IMR-90 (cell line): ENCODE measurements around the gene CLEC2D. TPM values are rescaled to one million over a fixed set of nuclear protein-coding genes. Genes with fewer than 3 reads are reported as not detected.

Source experiments
- ATAC-seq: fragments of 200-7000 bp; cut with Tn5 transposase; 2 replicates; pipeline ENCODE4 v1.9.1; 2020; ENCODE audit warnings: low read depth, mild to moderate bottlenecking, moderate library complexity
- BruUV-seq: library from RNA; stranded (reverse); fragments of 400-500 nt; replicated peaks from 2 replicates; lab custom pipeline; 2021; lab: Mats Ljungman, UMichigan
- CTCF ChIA-PET: fragments of 300-600 bp; formaldehyde crosslinking; extraction: SDS; loops from one replicate; lab custom pipeline; 2021; ENCODE audit warnings: antibody characterized with exemption; lab: Yijun Ruan, JAX
- POLR2A ChIA-PET: fragments of 300-600 bp; sonication (Branson Sonifier 250); formaldehyde crosslinking; loops from one replicate; lab custom pipeline; 2022; ENCODE audit warnings: antibody characterized with exemption; ENCODE audit not compliant: unreplicated experiment; lab: Charles Lee
- DNase-seq: peaks from one replicate; pipeline ENCODE4 v3.0.0; 2013
- H2AFZ ChIP-seq: replicated peaks from 2 replicates; pipeline ENCODE3; 2013; ENCODE audit warnings: low read length, mild to moderate bottlenecking; ENCODE audit not compliant: poor library complexity
- H2AK5ac ChIP-seq: 2 replicates; pipeline ENCODE4 v1.6.1; 2013; ENCODE audit warnings: low read depth, low read length, inconsistent platforms
- H2AK9ac ChIP-seq: replicated peaks from 2 replicates; pipeline ENCODE3; 2013; ENCODE audit warnings: mild to moderate bottlenecking, low read depth, low read length, moderate library complexity; ENCODE audit not compliant: poor library complexity
- H2BK120ac ChIP-seq: 2 replicates; pipeline ENCODE4 v1.6.1; 2013; ENCODE audit warnings: low read depth, low read length, inconsistent platforms
- H2BK15ac ChIP-seq: 3 replicates; pipeline ENCODE4 v1.6.1; 2013; ENCODE audit warnings: low read depth, low read length, inconsistent platforms
- H2BK20ac ChIP-seq: 2 replicates; pipeline ENCODE4 v1.6.1; 2013; ENCODE audit warnings: low read depth, mild to moderate bottlenecking, inconsistent platforms, low read length, moderate library complexity
- H2BK5ac ChIP-seq: 2 replicates; pipeline ENCODE4 v1.6.1; 2013; ENCODE audit warnings: mild to moderate bottlenecking, low read depth, low read length, inconsistent platforms; ENCODE audit not compliant: poor library complexity, severe bottlenecking
- H3K14ac ChIP-seq: replicated peaks from 2 replicates; pipeline ENCODE4 v1.6.1; 2013; ENCODE audit warnings: low read depth, low read length, inconsistent platforms
- H3K18ac ChIP-seq: 2 replicates; pipeline ENCODE4 v1.6.1; 2013; ENCODE audit warnings: low read depth, low read length, control low read depth
- H3K23ac ChIP-seq: 2 replicates; pipeline ENCODE4 v1.6.1; 2013; ENCODE audit warnings: low read depth, low read length, inconsistent platforms
- H3K27ac ChIP-seq: 2 replicates; pipeline ENCODE4 v1.5.1; 2013; ENCODE audit warnings: mild to moderate bottlenecking, control low read depth, low read length; ENCODE audit not compliant: insufficient read depth
- H3K27me3 ChIP-seq: 2 replicates; pipeline ENCODE4 v1.6.1; 2013; ENCODE audit warnings: low read length; ENCODE audit not compliant: control insufficient read depth, insufficient read depth
- H3K36me3 ChIP-seq: 2 replicates; pipeline ENCODE4 v1.6.1; 2013; ENCODE audit warnings: low read length, mixed read lengths; ENCODE audit not compliant: control insufficient read depth, insufficient read depth
- H3K4ac ChIP-seq: 2 replicates; pipeline ENCODE4 v1.6.1; 2013; ENCODE audit warnings: low read depth, low read length, inconsistent platforms
- H3K4me1 ChIP-seq: 2 replicates; pipeline ENCODE4 v1.6.1; 2013; ENCODE audit warnings: low read length, mixed read lengths; ENCODE audit not compliant: control insufficient read depth, insufficient read depth
- H3K4me2 ChIP-seq: 2 replicates; pipeline ENCODE4 v1.6.1; 2013; ENCODE audit warnings: low read depth, mild to moderate bottlenecking, control low read depth, low read length, moderate library complexity
- H3K4me3 ChIP-seq: 2 replicates; pipeline ENCODE4 v1.5.1; 2013; ENCODE audit warnings: low read depth, mild to moderate bottlenecking, control low read depth, low read length, moderate library complexity; ENCODE audit not compliant: insufficient read depth
- H3K56ac ChIP-seq: 2 replicates; pipeline ENCODE4 v1.6.1; 2013; ENCODE audit warnings: low read length, inconsistent platforms; ENCODE audit not compliant: insufficient read depth; ENCODE audit errors: extremely low read depth
- H3K79me1 ChIP-seq, 2 experiments: 2 replicates each; pipeline ENCODE4 v1.6.1; 2013; ENCODE audit warnings: low read length in 2 of 2, inconsistent platforms in 1 of 2, low read depth in 1 of 2
- H3K9ac ChIP-seq: 2 replicates; pipeline ENCODE4 v1.6.1; 2013; ENCODE audit warnings: low read depth, low read length, control low read depth
- H3K9me1 ChIP-seq: 2 replicates; pipeline ENCODE4 v1.6.1; 2013; ENCODE audit warnings: low read length, inconsistent platforms; ENCODE audit not compliant: insufficient read depth
- H3K9me3 ChIP-seq: 2 replicates; pipeline ENCODE4 v1.6.1; 2013; ENCODE audit warnings: low read length; ENCODE audit not compliant: control insufficient read depth, insufficient read depth
- H4K20me1 ChIP-seq: 2 replicates; pipeline ENCODE4 v1.6.1; 2013; ENCODE audit warnings: low read length, inconsistent platforms; ENCODE audit not compliant: insufficient read depth
- H4K5ac ChIP-seq: 2 replicates; pipeline ENCODE4 v1.6.1; 2013; ENCODE audit warnings: mild to moderate bottlenecking, low read depth, low read length, control low read depth
- H4K8ac ChIP-seq, 2 experiments: 2 replicates each; pipeline ENCODE4 v1.6.1; 2013; ENCODE audit warnings: low read depth in 2 of 2, low read length in 2 of 2, control low read depth in 1 of 2, inconsistent platforms in 1 of 2
- H4K91ac ChIP-seq: 2 replicates; pipeline ENCODE4 v1.6.1; 2013; ENCODE audit warnings: low read depth, low read length, inconsistent platforms; ENCODE audit not compliant: insufficient read depth
- BHLHE40 ChIP-seq: fragments of 150-350 bp; IDR thresholded peaks from 2 replicates; pipeline ENCODE4 v1.6.1; 2016; ENCODE audit warnings: mild to moderate bottlenecking, low read depth, low read length
- CEBPB ChIP-seq: IDR thresholded peaks from 2 replicates; pipeline ENCODE4 v1.6.1; 2012; ENCODE audit warnings: low read depth, low read length, improper control_type of control experiment
- CHD1 ChIP-seq: IDR thresholded peaks from 2 replicates; pipeline ENCODE4 v1.6.1; 2012; ENCODE audit warnings: low read depth, low read length, improper control_type of control experiment
- ELK1 ChIP-seq: fragments of 150-350 bp; IDR thresholded peaks from 2 replicates; pipeline ENCODE4 v1.6.1; 2016; ENCODE audit warnings: low read depth, mild to moderate bottlenecking, low read length, moderate library complexity, borderline replicate concordance
- FOS ChIP-seq: fragments of 150-350 bp; IDR thresholded peaks from 2 replicates; pipeline ENCODE4 v1.6.1; 2016; ENCODE audit warnings: low read depth, low read length
- MAFK ChIP-seq: IDR thresholded peaks from 2 replicates; pipeline ENCODE4 v1.6.1; 2012; ENCODE audit warnings: low read depth, low read length, improper control_type of control experiment
- MAZ ChIP-seq: IDR thresholded peaks from 2 replicates; pipeline ENCODE4 v1.6.1; 2012; ENCODE audit warnings: low read depth, mild to moderate bottlenecking, low read length, improper control_type of control experiment, moderate library complexity, borderline replicate concordance
- MXI1 ChIP-seq: IDR thresholded peaks from 2 replicates; pipeline ENCODE4 v1.6.1; 2012; ENCODE audit warnings: low read depth, mild to moderate bottlenecking, low read length, moderate library complexity, borderline replicate concordance
- NFE2L2 ChIP-seq: fragments of 150-350 bp; IDR thresholded peaks from 2 replicates; pipeline ENCODE4 v1.6.1; 2016; ENCODE audit warnings: low read depth, mild to moderate bottlenecking, low read length
- POLR2A ChIP-seq: IDR thresholded peaks from 2 replicates; pipeline ENCODE4 v1.6.1; 2012; ENCODE audit warnings: mild to moderate bottlenecking, low read depth, low read length
- RAD21 ChIP-seq: IDR thresholded peaks from 2 replicates; pipeline ENCODE4 v1.6.1; 2012; ENCODE audit warnings: low read length, improper control_type of control experiment
- RFX5 ChIP-seq: IDR thresholded peaks from 2 replicates; pipeline ENCODE4 v1.8.0; 2012; ENCODE audit warnings: low read depth, mild to moderate bottlenecking, low read length, moderate library complexity
- SMC3 ChIP-seq: fragments of 150-350 bp; IDR thresholded peaks from 2 replicates; pipeline ENCODE4 v1.6.1; 2016; ENCODE audit warnings: low read depth, mild to moderate bottlenecking, antibody characterized with exemption, low read length, moderate library complexity
- USF2 ChIP-seq: fragments of 150-350 bp; IDR thresholded peaks from 2 replicates; pipeline ENCODE4 v1.6.1; 2017; ENCODE audit warnings: mild to moderate bottlenecking, antibody characterized with exemption, low read length, low read depth
- WGBS, 2 experiments: methylation state at CpG; one replicate each; pipeline versions ENCODE4 v1.1.5 to v1.1.7; 2013; ENCODE audit warnings: missing lambda C conversion rate in 2 of 2; ENCODE audit not compliant: insufficient read length in 1 of 2; ENCODE audit errors: extremely low coverage in 2 of 2; 5-methylcytosine and 5-hydroxymethylcytosine counted together
- dilution Hi-C: fragments of 300-500 bp; cut with HindIII; formaldehyde crosslinking; loops from one replicate; pipeline ENCODE4 v1.14.3; 2018; ENCODE audit warnings: low sequenced_read_pairs; ENCODE audit not compliant: unreplicated experiment
- in situ Hi-C: fragments of 300-500 bp; cut with MboI; formaldehyde crosslinking; loops from 3 replicates; pipeline ENCODE4 v1.14.3; 2019; ENCODE audit warnings: low sequenced_read_pairs, inconsistent platforms, mixed read lengths
- intact Hi-C: fragments of 100-400 bp; cut with micrococcal nuclease; formaldehyde crosslinking; loops from 2 replicates; pipeline ENCODE4 v1.10.0; 2022
- polyA plus RNA-seq, 3 experiments: library from polyadenylated mRNA; depleted of rRNA; stranded (reverse); fragments of >200 nt; gene quantifications; 2 replicates each; pipeline ENCODE4 v1.2.3, GENCODE V29; 2012; ENCODE audit warnings: low replicate concordance in 1 of 3
- total RNA-seq: library from RNA; depleted of rRNA; stranded (reverse); fragments of >200 nt; gene quantifications from 2 replicates; pipeline ENCODE4 v1.2.3, GENCODE V29; 2012

Gene CLEC2D
- total and polyA plus RNA-seq, 2 of the 4 experiments (the other 2 are of a cell fraction): 0.72 to 1.2 TPM

GRCh38 chr12:9685915-9686314 is 16.4 kb downstream of the CLEC2D start:
- Histone ChIP-seq H4K91ac (no peak overlapping the region), H2BK5ac (no peak overlapping the region), H3K23ac (no peak overlapping the region), H3K9me3 (no peaks in the 10 kb centered on the region), H2BK120ac (no peak overlapping the region), H3K79me1 (no peaks in the 10 kb centered on the region), H3K4ac (no peak overlapping the region), H3K9me1 (no peaks in the 10 kb centered on the region), H4K8ac (no peak overlapping the region), H4K5ac (no peak overlapping the region), H4K20me1 (no peaks in the 10 kb centered on the region), H2AK5ac (no peak overlapping the region), H3K36me3 (peaks cover 3% of the 10 kb centered on the region; the same call in 1 of the 2 replicates), H3K27me3 (no peaks in the 10 kb centered on the region), H3K14ac (no peak overlapping the region), H3K56ac (no peak overlapping the region), H2BK20ac (no peak overlapping the region), H2AK9ac (no peak overlapping the region), H2BK15ac (no peak overlapping the region), H3K18ac (no peak overlapping the region), H3K4me3 (no peak overlapping the region), H3K4me2 (no peak overlapping the region), H2AFZ (no peak overlapping the region), H3K27ac (no peak overlapping the region), H3K4me1 (no peaks in the 10 kb centered on the region), H3K9ac (no peak overlapping the region)
- dilution Hi-C loops (no loop called here), in situ Hi-C loops (no loop called here), intact Hi-C loops (no loop called here)
- ATAC-seq (no peak), DNase-seq (no peak)
- WGBS, 2 experiments: no CpG with 5 or more reads among the region's 4 CpGs
- ChIA-PET CTCF (no interaction called here), POLR2A (no interaction called here)
- TF ChIP-seq USF2: no peak
- no peak for TF ChIP-seq SMC3
- no peak for TF ChIP-seq MAZ
- no peak for TF ChIP-seq CEBPB
- TF ChIP-seq ELK1: no peak
- no peak for TF ChIP-seq FOS
- TF ChIP-seq CHD1: no peak
- no peak for TF ChIP-seq BHLHE40
- no peak for TF ChIP-seq RAD21
- no peak for TF ChIP-seq POLR2A
- no peak for TF ChIP-seq NFE2L2
- TF ChIP-seq MAFK: no peak
- TF ChIP-seq RFX5: no peak
- TF ChIP-seq MXI1: no peak
- no TSS peak for BruUV-seq
